Spleen (tissue), 11 donors: ENCODE results near the gene ZSWIM7. TPM values are rescaled to one million over a fixed set of nuclear protein-coding genes. Genes with fewer than 3 reads are reported as not detected.

Experiments
- DNase-seq: peaks from one replicate; pipeline ENCODE4 v3.0.0-alpha.2; 2020
- H3K27ac ChIP-seq, 8 donors: fragments of 200-600 bp; sonication (generic) in 7 of 8; 1 replicate in 4 of 8; 2 replicates in 4 of 8; pipeline versions ENCODE4 v1.5.0 to v1.8.0; 2016 to 2021; ENCODE audit warnings: inconsistent platforms in 4 of 8, mild to moderate bottlenecking in 4 of 8, moderate library complexity in 1 of 8
- H3K27me3 ChIP-seq, 7 donors: fragments of 200-600 bp; sonication (generic) in 6 of 7; replicated peaks in 1 of 7; 1 replicate in 4 of 7; 2 replicates in 3 of 7; pipeline versions ENCODE4 v1.5.0 to v1.8.0; 2016 to 2021; ENCODE audit warnings: inconsistent platforms in 3 of 7, mild to moderate bottlenecking in 1 of 7
- H3K36me3 ChIP-seq, 6 donors: fragments of 200-600 bp; sonication (generic) in 5 of 6; 1 replicate in 4 of 6; 2 replicates in 2 of 6; pipeline versions ENCODE4 v1.5.0 to v1.8.0; 2016 to 2021; ENCODE audit warnings: inconsistent platforms in 2 of 6
- H3K4me1 ChIP-seq, 6 donors: fragments of 200-600 bp; sonication (generic) in 5 of 6; 1 replicate in 3 of 6; 2 replicates in 3 of 6; pipeline versions ENCODE4 v1.5.0 to v1.8.0; 2016 to 2021; ENCODE audit warnings: inconsistent platforms in 3 of 6
- H3K4me3 ChIP-seq, 8 donors: fragments of 200-600 bp; sonication (generic) in 7 of 8; 1 replicate in 4 of 8; 2 replicates in 4 of 8; pipeline versions ENCODE4 v1.5.0 to v1.8.0; 2016 to 2021; ENCODE audit warnings: inconsistent platforms in 4 of 8, mild to moderate bottlenecking in 4 of 8, moderate library complexity in 2 of 8
- H3K9me3 ChIP-seq, 8 donors: fragments of 200-600 bp; sonication (generic) in 7 of 8; 1 replicate in 4 of 8; 2 replicates in 4 of 8; pipeline versions ENCODE4 v1.5.0 to v1.8.0; 2016 to 2021; ENCODE audit warnings: inconsistent platforms in 4 of 8
- POLR2A ChIP-seq, 3 donors: fragments of 450-650 bp; IDR thresholded peaks; one replicate each; pipeline ENCODE4 v1.5.1; 2017; ENCODE audit warnings: antibody characterized with exemption in 3 of 3, mild to moderate bottlenecking in 1 of 3
- POLR2AphosphoS5 ChIP-seq, 3 donors: sonication (generic); formaldehyde crosslinking; IDR thresholded peaks; one replicate each; pipeline ENCODE4 v1.5.1; 2017; ENCODE audit warnings: antibody characterized with exemption in 3 of 3
- WGBS, 5 donors: extraction: QIAGEN DNeasy Blood & Tissue Kit in 3 of 5; methylation state at CpG; one replicate each; pipeline versions ENCODE4 v1.1.5 to v1.1.7; 2013 to 2018; 5-methylcytosine and 5-hydroxymethylcytosine counted together
- intact Hi-C: fragments of 100-400 bp; cut with DNase I; formaldehyde crosslinking; loops from one replicate; pipeline ENCODE4 v1.15.0; 2023; ENCODE audit warnings: low total_unique reads
- polyA plus RNA-seq, 3 donors: library from polyadenylated mRNA; stranded (reverse); fragments of 200-250 nt; gene quantifications; one replicate each; pipeline ENCODE4 v1.2.1, GENCODE V29; 2013
- total RNA-seq, 7 donors: library from RNA; depleted of rRNA in 3 of 7; stranded (reverse); fragments of >200 nt in 3 of 7; fragmentation: NEBNext Ultra II Directional in 4 of 7; extraction: Animal tissue kit (Norgen Biotek cat#: 25700) in 4 of 7; gene quantifications; one replicate each; pipeline versions ENCODE4 v1.1.0 to v1.2.1, GENCODE V29; 2016 to 2021
- TF ChIP-seq, protein P1 (sequence below), 11 experiments: fragments of 200-600 bp in 7 of 11; fragments of 450-650 bp in 4 of 11; sonication (generic) in 4 of 11; IDR thresholded peaks in 8 of 11; conservative IDR thresholded peaks in 3 of 11; 1 replicate in 7 of 11; 2 replicates in 4 of 11; pipeline versions ENCODE4 v1.4.0 to v1.8.0; 2016 to 2021; ENCODE audit warnings: antibody characterized with exemption in 11 of 11, inconsistent platforms in 4 of 11, mild to moderate bottlenecking in 1 of 11
- donor health status: healthy with polysubstance abuse.
- donor health status: DM: no; HTN: no; CAD: no; lungs with moderate emphysema.
- donor health status: DM: no; HTN: no; CAD: no.
- donor health status: Bipolar disorder and iron deficiency.
- donor health status: healthy.
- donor health status: DM: no; HTN: no; CAD: no.
- donor health status: DM: yes; HTN: yes; CAD: no.

The ZSWIM7 gene
- total and polyA plus RNA-seq, 10 donors, result 13.4 to 47.6 (median 25.3) TPM

DNA sequence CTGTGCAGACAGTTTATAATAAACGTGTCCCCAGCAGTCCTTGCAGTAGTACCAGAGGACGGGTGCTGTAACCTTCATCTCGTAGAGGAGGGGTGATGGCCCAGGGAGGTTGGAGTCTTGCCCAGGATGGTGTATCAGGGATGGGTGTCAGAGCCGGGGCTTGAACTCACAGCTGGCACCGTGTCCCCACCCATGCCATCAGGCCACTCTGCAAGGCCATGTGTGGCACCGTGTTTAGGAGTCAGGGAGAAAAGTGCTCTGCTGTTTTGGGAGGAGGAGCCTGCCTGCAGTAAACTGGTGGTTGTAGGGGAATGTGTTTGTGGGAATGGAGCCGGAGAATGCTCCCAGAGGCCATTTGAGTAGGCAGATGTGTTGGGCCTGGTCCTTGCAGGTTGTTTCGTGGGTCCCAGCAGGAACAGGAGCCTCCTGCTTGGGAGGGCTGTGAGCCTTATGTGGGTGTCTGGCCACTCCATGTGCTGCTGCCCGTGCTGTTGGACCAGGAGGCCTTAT lies 52.8 kb downstream of the ZSWIM7 start:
- no peak for TF ChIP-seq POLR2A (IDR thresholded peaks at IDR 0.05)
- no peak for TF ChIP-seq POLR2AphosphoS5 (IDR thresholded peaks at IDR 0.05)
- TF ChIP-seq, protein P1, sequence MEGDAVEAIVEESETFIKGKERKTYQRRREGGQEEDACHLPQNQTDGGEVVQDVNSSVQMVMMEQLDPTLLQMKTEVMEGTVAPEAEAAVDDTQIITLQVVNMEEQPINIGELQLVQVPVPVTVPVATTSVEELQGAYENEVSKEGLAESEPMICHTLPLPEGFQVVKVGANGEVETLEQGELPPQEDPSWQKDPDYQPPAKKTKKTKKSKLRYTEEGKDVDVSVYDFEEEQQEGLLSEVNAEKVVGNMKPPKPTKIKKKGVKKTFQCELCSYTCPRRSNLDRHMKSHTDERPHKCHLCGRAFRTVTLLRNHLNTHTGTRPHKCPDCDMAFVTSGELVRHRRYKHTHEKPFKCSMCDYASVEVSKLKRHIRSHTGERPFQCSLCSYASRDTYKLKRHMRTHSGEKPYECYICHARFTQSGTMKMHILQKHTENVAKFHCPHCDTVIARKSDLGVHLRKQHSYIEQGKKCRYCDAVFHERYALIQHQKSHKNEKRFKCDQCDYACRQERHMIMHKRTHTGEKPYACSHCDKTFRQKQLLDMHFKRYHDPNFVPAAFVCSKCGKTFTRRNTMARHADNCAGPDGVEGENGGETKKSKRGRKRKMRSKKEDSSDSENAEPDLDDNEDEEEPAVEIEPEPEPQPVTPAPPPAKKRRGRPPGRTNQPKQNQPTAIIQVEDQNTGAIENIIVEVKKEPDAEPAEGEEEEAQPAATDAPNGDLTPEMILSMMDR (IDR thresholded peaks at IDR 0.05 in 8 of 11, conservative IDR thresholded peaks at IDR 0.05 in 3 of 11), result no peak
- WGBS, 5 donors, result 53 to 79% (median 69%) methylated on average over 7 to 9 of the region's 9 CpGs
- Histone ChIP-seq H3K9me3 (no peaks in the 10 kb centered on the region), H3K4me1 (peaks cover 15 to 52% (median 33%) of the 10 kb centered on the region in 6 donors), H3K27ac (no peak overlapping the region), H3K27me3 (peaks cover 0 to 62% (median 21%) of the 10 kb centered on the region in 7 donors), H3K36me3 (no peaks in the 10 kb centered on the region), H3K4me3 (no peak overlapping the region)
- DNase-seq, result peak; percentile 42
- intact Hi-C loops, result no loop called here

DNA sequence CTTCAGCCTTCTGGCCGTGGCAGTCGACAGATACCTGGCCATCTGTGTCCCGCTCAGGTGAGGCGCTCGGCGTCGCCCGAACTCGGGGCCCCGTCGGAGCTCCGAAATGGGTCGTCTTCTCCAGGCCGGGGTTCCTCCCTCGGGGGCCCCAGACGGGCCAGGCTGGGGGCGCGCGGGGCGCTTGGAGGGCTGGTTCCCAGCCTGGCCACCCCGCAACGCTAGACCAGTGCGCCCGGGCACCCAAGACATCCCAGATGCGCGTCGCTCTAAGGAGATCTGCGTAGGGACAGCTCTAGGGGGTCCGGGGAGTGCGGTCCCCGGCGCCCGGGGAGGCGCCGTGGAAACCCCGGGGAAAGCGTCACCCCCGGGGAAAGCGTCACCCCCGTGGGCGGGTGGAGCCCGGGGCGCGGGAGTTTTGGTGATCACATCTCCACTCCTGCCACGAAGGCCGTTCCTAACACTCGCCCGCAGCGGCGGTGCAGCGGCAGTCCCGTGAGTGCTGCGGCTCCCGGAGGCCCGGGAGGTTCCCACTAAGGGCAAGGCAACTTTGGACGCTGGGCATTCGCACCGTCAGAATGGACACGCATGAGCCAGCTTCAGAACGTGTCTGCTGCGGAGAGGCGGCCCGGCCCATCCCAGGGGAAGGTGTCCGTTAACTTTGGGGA lies 53.8 kb downstream of the ZSWIM7 start:
- peak; percentile 72 for DNase-seq
- Histone ChIP-seq H3K4me1 (peaks cover 15 to 52% (median 33%) of the 10 kb centered on the region in 6 donors), H3K9me3 (no peaks in the 10 kb centered on the region), H3K27me3 (peaks cover 0 to 62% (median 21%) of the 10 kb centered on the region in 7 donors), H3K4me3 (peak overlapping the region; percentile 31 to 80 (median 56)), H3K36me3 (no peaks in the 10 kb centered on the region), H3K27ac (no peak overlapping the region)
- 5 to 7% (median 6%) methylated on average over 14 to 64 of the region's 64 CpGs for WGBS, 5 donors
- TF ChIP-seq POLR2A (IDR thresholded peaks at IDR 0.05) (no peak), POLR2AphosphoS5 (IDR thresholded peaks at IDR 0.05) (no peak)
- TF ChIP-seq, protein P1 (IDR thresholded peaks at IDR 0.05 in 8 of 11, conservative IDR thresholded peaks at IDR 0.05 in 3 of 11), result no peak
- intact Hi-C loops, result no loop called here

DNA sequence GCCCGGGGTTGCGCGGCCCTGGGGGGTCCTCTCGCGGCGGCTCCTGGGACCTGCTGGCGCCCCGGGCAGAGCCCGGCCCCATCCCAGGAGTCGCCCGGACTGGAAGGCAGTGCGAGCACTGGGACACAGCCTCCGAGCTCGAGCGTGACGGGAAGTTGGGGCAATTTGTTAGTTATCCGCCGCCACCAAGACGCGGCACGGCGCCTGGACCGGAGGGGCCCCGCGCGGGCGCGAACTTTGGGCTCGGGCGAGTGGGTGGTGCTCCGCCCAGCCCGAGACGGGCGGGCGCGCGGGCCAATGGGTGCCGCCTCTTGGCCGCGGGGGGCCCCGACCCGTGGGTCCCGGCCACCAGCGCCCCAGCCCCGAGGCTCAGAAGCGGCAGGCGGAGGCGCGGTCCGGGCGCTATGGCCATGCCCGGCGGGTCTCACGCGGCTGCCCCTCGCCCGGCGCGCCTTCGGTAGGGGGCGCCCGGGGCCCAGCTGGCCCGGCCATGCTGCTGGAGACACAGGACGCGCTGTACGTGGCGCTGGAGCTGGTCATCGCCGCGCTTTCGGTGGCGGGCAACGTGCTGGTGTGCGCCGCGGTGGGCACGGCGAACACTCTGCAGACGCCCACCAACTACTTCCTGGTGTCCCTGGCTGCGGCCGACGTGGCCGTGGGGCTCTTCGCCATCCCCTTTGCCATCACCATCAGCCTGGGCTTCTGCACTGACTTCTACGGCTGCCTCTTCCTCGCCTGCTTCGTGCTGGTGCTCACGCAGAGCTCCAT lies 54.6 kb downstream of the ZSWIM7 start, which contains the start of gene ADORA2B:
Gene ADORA2B, plus strand, starts transcription at position 372 of the 768 bp plus-strand sequence. Its CDS starts 119 bp downstream, at position 491.
- WGBS, 5 donors, result 0 to 1% (median 0%) methylated on average over 11 to 88 of the region's 88 CpGs
- DNase-seq, result peak; percentile 85
- Histone ChIP-seq H3K27ac (peak within 1 kb of the TSS in 2 of 8 donors; percentile 26 to 38), H3K9me3 (no peaks in the 10 kb centered on the region), H3K4me1 (peaks cover 15 to 52% (median 33%) of the 10 kb centered on the region in 6 donors), H3K36me3 (no peaks in the 10 kb centered on the region), H3K4me3 (peak within 1 kb of the TSS; percentile 31 to 80 (median 56)), H3K27me3 (peaks cover 0 to 62% (median 21%) of the 10 kb centered on the region in 7 donors)
- peak in 1 of 3 donors; percentile 47 for TF ChIP-seq POLR2AphosphoS5 (IDR thresholded peaks at IDR 0.05)
- no peak for TF ChIP-seq POLR2A (IDR thresholded peaks at IDR 0.05)
- TF ChIP-seq, protein P1 (IDR thresholded peaks at IDR 0.05 in 8 of 11, conservative IDR thresholded peaks at IDR 0.05 in 3 of 11), result peak in 7 of 11 experiments; percentile 17 to 67 (median 55)
- intact Hi-C loops, result no loop called here
